Medulla oblongata (tissue), 1 donor: ENCODE data around the gene CAPN10.

Experiments used
- DNase-seq: peaks from one replicate; pipeline ENCODE4 v3.0.0-alpha.2; 2015; ENCODE audit errors: extremely low spot score

The CAPN10 gene

GRCh38 chr2:240589375-240589774 lies 2.8 kb downstream of the CAPN10 start:
- DNase-seq = no peak

- no peak for DNase-seq
Measured at GRCh38 chr2:240589850-240590525, 3.5 kb downstream of the CAPN10 start.

- no peak for DNase-seq
Measured at GRCh38 chr2:240590681-240591111, 4.2 kb downstream of the CAPN10 start.

GRCh38 chr2:240591226-240591625 lies 4.7 kb downstream of the CAPN10 start:
- no peak for DNase-seq

- DNase-seq = no peak
Measured at GRCh38 chr2:240591784-240592183, 5.2 kb downstream of the CAPN10 start.

- no peak for DNase-seq
Measured at GRCh38 chr2:240593026-240593702, 6.6 kb downstream of the CAPN10 start.

- DNase-seq = no peak
Measured at GRCh38 chr2:240593703-240594451, 7.3 kb downstream of the CAPN10 start.

GRCh38 chr2:240594511-240595380 lies 8.2 kb downstream of the CAPN10 start:
- DNase-seq = no peak

- DNase-seq = no peak
Measured at GRCh38 chr2:240595381-240596079, 9.0 kb downstream of the CAPN10 start.

GRCh38 chr2:240596080-240596460 lies 9.5 kb downstream of the CAPN10 start:
- no peak for DNase-seq

GRCh38 chr2:240596491-240596931 lies 10.0 kb downstream of the CAPN10 start:
- DNase-seq = peak; percentile 84

GRCh38 chr2:240597054-240597418 lies 10.5 kb downstream of the CAPN10 start:
- no peak for DNase-seq

- DNase-seq = no peak
Measured at GRCh38 chr2:240597419-240598181, 11.1 kb downstream of the CAPN10 start.

- no peak for DNase-seq
Measured at GRCh38 chr2:240598311-240598911, 11.9 kb downstream of the CAPN10 start.

- DNase-seq = no peak
Measured at GRCh38 chr2:240599141-240599583, 12.6 kb downstream of the CAPN10 start.

- no peak for DNase-seq
Measured at GRCh38 chr2:240600451-240600961, 14.0 kb downstream of the CAPN10 start.

GRCh38 chr2:240601061-240601830 lies 14.7 kb downstream of the CAPN10 start:
- no peak for DNase-seq

GRCh38 chr2:240601831-240602160 lies 15.3 kb downstream of the CAPN10 start:
- no peak for DNase-seq
